C1 segment of cervical spinal cord (tissue), 14 donors: ENCODE data around the gene CORO2A.
"Not testable (repeated sequence)": the region's sequence is repeated elsewhere in the genome, so short reads cannot be mapped to it uniquely, and the experiment has no call there.

Experiments used
- DNase-seq, 14 donors: peaks; one replicate each; lab custom pipeline; 2025; lab: John Stamatoyannopoulos, UW

The CORO2A gene

GRCh38 chr9:98117984-98118639 is 74.3 kb downstream of the CORO2A start:
- no peak for DNase-seq

DNA sequence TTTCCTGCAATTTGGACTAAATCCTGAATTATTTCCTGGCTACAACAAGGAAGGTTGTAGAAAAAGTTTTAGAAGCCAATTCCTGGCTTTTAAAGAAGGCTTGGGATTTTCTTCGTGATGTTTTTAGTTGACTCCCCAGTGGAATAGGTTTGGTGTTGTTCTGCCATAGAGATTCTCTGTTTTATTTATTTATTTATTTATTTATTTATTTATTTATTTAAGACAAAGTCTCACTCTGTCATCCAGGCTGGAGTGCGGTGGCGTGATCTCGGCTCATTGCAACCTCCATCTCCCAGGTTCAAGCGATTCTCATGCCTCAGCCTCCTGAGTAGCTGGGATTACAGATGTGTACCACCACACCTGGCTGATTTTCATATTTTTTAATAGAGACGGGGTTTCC is 75.3 kb downstream of the CORO2A start:
- not testable (repeated sequence) for DNase-seq

- no peak for DNase-seq
Measured at GRCh38 chr9:98109052-98109451, 83.4 kb downstream of the CORO2A start.

DNA sequence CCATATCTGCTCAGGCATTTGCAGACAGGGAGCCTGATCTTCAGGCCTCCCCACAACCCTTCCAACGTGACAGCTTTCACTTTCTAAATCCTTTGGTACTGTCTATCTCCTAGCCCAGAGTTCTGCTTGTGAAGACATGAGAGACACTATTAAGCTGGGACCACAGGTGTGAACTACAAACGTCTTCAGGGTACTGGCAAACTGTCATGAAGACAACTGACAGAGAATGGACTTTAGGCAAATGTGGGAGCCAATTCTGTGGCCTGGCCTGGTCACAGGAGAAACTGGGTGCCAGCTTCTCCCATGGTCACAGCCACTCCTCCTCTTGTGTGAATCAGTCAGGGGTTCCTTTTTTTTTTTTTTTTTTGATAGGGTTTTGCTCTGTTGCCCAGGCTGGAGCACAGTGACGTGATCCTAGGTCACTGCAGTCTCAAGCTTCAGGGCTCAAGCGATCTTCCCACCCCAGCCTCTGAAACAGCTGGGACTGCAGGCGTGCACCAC is 83.9 kb downstream of the CORO2A start:
- peak in 1 of 14 donors; percentile 14 for DNase-seq

GRCh38 chr9:98107926-98108325 is 84.5 kb downstream of the CORO2A start:
- no peak for DNase-seq

DNA sequence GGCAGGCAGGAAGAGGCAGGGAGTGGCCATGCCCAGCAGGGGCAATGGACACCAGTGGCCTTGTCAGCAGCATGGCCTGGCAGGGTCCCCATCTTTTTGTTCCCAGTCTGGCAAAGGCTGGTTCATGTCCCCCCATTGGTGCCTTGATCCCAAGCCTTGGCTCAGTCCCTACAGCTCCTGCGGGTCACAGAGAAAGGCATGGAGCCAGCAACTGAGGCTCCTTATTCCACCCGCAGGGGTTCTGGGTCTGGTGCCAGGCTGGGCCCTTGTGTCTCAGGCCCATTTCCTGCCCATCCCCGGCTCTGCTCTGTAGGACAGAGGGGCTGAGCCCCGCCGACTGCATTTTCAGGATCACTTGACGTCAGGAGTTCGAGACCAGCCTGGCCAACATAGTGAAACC is 87.4 kb downstream of the CORO2A start:
- no peak for DNase-seq

GRCh38 chr9:98104445-98104881 is 88.0 kb downstream of the CORO2A start:
- no peak for DNase-seq

GRCh38 chr9:98101868-98102273 is 90.6 kb downstream of the CORO2A start:
- DNase-seq, result no peak

- DNase-seq, result no peak
Measured at GRCh38 chr9:98101416-98101815, 91.0 kb downstream of the CORO2A start.

DNA sequence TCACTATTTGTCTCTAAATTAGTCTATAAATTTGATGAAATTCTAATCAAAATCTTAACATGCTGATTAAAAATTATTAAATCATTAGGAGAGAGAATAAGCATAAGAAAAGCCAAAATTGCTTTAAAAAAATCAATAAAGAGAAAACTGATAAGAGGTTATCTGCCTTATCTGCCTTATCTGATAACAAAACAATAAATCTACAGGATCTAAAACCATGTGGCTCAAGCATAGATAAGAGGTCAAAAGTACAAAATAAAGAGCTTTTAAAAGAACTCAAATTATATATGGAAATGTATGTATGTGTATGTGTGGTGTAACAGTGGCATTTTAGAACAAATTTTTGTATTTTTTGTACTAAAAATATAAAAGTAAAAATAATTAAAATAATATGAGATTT is 92.0 kb downstream of the CORO2A start:
- no peak for DNase-seq

DNA sequence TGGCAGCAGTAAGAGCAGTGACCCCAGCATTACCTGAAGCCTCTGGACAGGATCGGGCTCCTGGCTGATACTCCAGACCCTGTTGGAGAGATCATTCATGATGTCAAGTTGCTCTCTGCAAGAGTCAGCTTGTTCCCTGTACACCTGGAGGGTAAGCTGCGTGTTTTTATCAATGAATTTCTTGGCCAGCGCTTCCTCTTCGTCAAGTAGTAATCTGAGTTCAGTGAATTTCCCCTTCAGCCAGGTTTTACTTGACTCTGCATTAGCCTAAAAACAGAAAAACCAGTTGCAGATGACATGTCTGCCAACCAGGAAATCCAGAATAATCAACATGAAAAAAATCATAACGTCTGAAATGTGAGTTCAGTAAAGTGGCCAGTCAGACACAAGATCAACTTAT is 92.5 kb downstream of the CORO2A start:
- DNase-seq, result no peak

DNA sequence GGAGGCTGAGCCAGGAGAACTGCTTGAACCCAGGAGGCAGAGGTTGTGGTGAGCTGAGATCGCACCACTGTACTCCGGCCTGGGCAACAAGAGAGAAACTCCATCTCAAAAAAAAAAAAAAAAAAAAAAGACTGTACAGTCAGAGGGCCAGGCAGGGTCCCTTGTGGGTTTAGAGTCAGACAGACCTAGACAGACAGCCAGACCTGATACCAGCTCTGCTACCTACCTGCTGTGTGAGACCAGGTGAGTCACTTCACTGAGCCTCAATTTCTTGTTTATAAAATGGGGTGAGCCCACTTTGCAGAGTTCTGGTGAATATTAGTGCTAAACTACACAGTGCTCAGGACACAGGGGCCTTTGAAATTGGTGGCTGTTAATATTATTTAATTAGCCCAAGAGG is 93.1 kb downstream of the CORO2A start:
- no peak for DNase-seq

- no peak for DNase-seq
Measured at GRCh38 chr9:98097836-98098235, 94.6 kb downstream of the CORO2A start.

- no peak for DNase-seq
Measured at GRCh38 chr9:98096091-98096490, 96.3 kb downstream of the CORO2A start.

DNA sequence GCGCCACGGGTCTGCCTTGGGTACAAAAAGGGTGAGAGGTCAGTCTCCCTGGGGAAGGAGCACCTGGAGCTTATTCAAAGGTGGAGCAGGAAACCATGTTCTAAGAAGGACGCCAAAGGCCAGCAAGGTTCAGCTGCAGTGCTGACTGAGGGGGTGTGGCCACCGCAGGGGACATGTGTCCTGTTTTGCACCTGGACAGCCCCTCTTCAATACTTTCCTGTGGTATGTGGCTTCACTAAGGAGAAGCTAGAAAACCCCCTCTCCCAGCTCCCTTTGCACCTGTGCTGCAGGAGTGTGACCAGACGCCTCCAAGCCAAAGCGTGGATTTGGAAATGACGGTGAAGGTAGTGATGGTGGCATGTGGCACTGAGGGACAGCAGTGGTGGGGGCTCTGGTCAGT is 97.0 kb downstream of the CORO2A start:
- DNase-seq, result no peak

GRCh38 chr9:98094851-98095250 is 97.6 kb downstream of the CORO2A start:
- no peak for DNase-seq

DNA sequence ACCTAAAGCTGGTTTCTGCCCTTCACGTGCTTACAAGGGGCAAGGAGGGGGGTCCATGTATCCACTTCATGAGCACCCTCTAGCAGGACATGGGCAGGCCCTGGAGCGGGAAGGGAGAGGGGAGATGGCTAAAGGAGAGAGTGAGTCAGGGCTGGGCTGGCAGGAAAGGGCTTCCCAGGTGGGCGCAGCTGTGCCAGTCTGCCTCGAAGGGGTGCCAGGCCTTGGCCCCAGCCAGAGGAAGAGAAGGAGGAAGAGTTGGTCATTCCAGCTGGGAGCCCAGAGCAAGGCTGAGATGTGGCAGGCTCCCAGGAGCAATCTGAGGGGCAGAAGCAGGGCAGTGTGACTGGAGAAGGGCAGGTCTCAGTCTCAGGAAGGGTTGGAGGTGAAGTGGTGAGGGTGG is 98.1 kb downstream of the CORO2A start:
- no peak for DNase-seq

GRCh38 chr9:98092613-98092931 is 99.9 kb downstream of the CORO2A start:
- no peak for DNase-seq

DNA sequence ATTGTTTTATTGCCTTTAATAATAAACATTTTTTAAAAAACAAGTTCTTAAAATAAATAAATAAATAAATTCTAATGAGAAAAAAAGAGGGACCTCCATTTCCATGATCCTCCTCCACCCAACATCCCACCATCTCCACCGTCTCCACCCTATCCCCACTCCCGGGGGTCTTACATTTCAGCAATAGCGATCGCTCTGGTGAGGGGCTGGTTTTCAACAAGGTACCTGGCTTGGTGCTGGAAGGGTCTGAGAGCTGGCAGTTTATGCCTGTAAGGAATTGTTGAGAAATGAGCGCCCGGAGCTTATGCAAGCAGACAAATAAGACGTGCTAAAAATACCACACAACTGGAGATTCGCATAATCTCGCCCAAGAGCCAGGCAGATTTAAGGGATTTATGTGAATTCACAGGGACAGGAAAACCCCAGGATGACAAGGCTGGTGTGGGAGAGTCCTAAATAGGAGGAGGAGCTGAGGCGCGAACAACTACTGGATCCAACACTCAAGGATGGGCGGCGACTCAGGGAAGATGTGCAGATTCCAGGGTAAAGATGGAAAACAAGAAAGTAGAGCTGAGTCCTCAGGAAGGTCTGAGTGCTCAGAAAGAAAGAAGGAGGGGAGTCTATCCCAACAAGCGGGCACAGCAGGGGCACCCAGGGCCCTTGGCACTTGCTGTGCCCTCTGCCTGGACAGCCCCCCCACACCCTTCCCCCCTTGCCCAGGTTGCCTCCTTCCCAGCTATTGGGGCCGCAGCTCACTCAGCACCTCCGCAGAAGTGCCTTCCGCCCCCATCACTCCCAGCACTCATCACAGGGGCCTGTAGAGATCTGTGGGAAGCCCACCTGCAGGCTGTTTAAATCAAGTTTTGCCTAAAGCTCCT is 100.5 kb downstream of the CORO2A start:
- DNase-seq, result no peak

DNA sequence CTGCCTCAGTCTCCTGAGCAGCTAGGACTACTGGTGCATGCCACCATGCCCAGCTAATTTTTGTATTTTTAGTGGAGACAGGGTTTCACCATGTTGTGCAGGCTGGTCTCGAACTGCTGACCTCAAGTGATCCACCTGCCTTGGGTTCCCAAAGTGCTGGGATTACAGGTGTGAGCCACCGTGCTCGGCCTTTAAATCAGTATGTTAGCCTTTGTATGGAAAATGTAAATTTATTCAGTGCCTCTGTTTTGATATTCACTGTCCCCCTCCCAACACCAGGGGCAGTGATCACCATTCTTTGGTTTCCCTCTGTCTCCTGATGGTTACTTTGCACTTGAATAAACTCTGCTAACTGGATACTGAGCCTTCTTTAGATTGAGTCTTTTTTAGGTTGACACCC is 101.8 kb downstream of the CORO2A start:
- DNase-seq, result not testable (repeated sequence)

GRCh38 chr9:98087420-98088354 is 104.8 kb downstream of the CORO2A start:
- no peak for DNase-seq

- DNase-seq, result no peak
Measured at GRCh38 chr9:98086461-98086860, 106.0 kb downstream of the CORO2A start.
